ENCODE data around the gene MLEC.

Gene MLEC

GRCh38 chr12:120688527-120689071 lies 1.6 kb downstream of the MLEC start:
- no peak for TF ChIP-seq JUND (IDR thresholded peaks at IDR 0.05; ENCODE audit: low read depth)
- DNase-seq (ENCODE audit: low read depth in 1 of 2, low spot score in 1 of 2), result peak in 1 of 2 experiments; percentile 20
- in situ Hi-C loops (cut with HindIII; ENCODE audit: low pct_unique_long_range_greater_than_20kb, low sequenced_read_pairs), result no loop called here

- no peak for TF ChIP-seq JUND (IDR thresholded peaks at IDR 0.05; ENCODE audit: low read depth)
- DNase-seq (ENCODE audit: low read depth in 1 of 2, low spot score in 1 of 2), result no peak
- in situ Hi-C loops (cut with HindIII; ENCODE audit: low pct_unique_long_range_greater_than_20kb, low sequenced_read_pairs), result no loop called here
Measured at GRCh38 chr12:120689397-120690082, 2.6 kb downstream of the MLEC start.

- in situ Hi-C loops (cut with HindIII; ENCODE audit: low pct_unique_long_range_greater_than_20kb, low sequenced_read_pairs), result no loop called here
- no peak for DNase-seq (ENCODE audit: low read depth in 1 of 2, low spot score in 1 of 2)
- no peak for TF ChIP-seq JUND (IDR thresholded peaks at IDR 0.05; ENCODE audit: low read depth)
Measured at GRCh38 chr12:120690083-120690450, 3.1 kb downstream of the MLEC start.

- DNase-seq (ENCODE audit: low read depth in 1 of 2, low spot score in 1 of 2), result no peak
- in situ Hi-C loops (cut with HindIII; ENCODE audit: low pct_unique_long_range_greater_than_20kb, low sequenced_read_pairs), result no loop called here
- no peak for TF ChIP-seq JUND (IDR thresholded peaks at IDR 0.05; ENCODE audit: low read depth)
Measured at GRCh38 chr12:120690978-120691377, 4.0 kb downstream of the MLEC start.

- TF ChIP-seq JUND (IDR thresholded peaks at IDR 0.05; ENCODE audit: low read depth), result no peak
- no peak for DNase-seq (ENCODE audit: low read depth in 1 of 2, low spot score in 1 of 2)
- in situ Hi-C loops (cut with HindIII; ENCODE audit: low pct_unique_long_range_greater_than_20kb, low sequenced_read_pairs), result no loop called here
Measured at GRCh38 chr12:120692524-120693033, 5.6 kb downstream of the MLEC start.

- TF ChIP-seq JUND (IDR thresholded peaks at IDR 0.05; ENCODE audit: low read depth), result no peak
- no peak for DNase-seq (ENCODE audit: low read depth in 1 of 2, low spot score in 1 of 2)
- in situ Hi-C loops (cut with HindIII; ENCODE audit: low pct_unique_long_range_greater_than_20kb, low sequenced_read_pairs), result no loop called here
Measured at GRCh38 chr12:120693848-120694247, 6.9 kb downstream of the MLEC start.

GRCh38 chr12:120696626-120697025 lies 9.7 kb downstream of the MLEC start:
- DNase-seq (ENCODE audit: low read depth in 1 of 2, low spot score in 1 of 2), result no peak
- in situ Hi-C loops (cut with HindIII; ENCODE audit: low pct_unique_long_range_greater_than_20kb, low sequenced_read_pairs), result no loop called here
- TF ChIP-seq JUND (IDR thresholded peaks at IDR 0.05; ENCODE audit: low read depth), result no peak

GRCh38 chr12:120697344-120697743 lies 10.4 kb downstream of the MLEC start:
- no peak for TF ChIP-seq JUND (IDR thresholded peaks at IDR 0.05; ENCODE audit: low read depth)
- in situ Hi-C loops (cut with HindIII; ENCODE audit: low pct_unique_long_range_greater_than_20kb, low sequenced_read_pairs), result no loop called here
- DNase-seq (ENCODE audit: low read depth in 1 of 2, low spot score in 1 of 2), result no peak

- no peak for DNase-seq (ENCODE audit: low read depth in 1 of 2, low spot score in 1 of 2)
- in situ Hi-C loops (cut with HindIII; ENCODE audit: low pct_unique_long_range_greater_than_20kb, low sequenced_read_pairs), result no loop called here
- TF ChIP-seq JUND (IDR thresholded peaks at IDR 0.05; ENCODE audit: low read depth), result no peak
Measured at GRCh38 chr12:120698665-120699064, 11.7 kb downstream of the MLEC start.

GRCh38 chr12:120699553-120699952 lies 12.6 kb downstream of the MLEC start:
- TF ChIP-seq JUND (IDR thresholded peaks at IDR 0.05; ENCODE audit: low read depth), result no peak
- in situ Hi-C loops (cut with HindIII; ENCODE audit: low pct_unique_long_range_greater_than_20kb, low sequenced_read_pairs), result no loop called here

GRCh38 chr12:120700886-120701285 lies 13.9 kb downstream of the MLEC start:
- DNase-seq (ENCODE audit: low read depth in 1 of 2, low spot score in 1 of 2), result no peak
- no peak for TF ChIP-seq JUND (IDR thresholded peaks at IDR 0.05; ENCODE audit: low read depth)
- in situ Hi-C loops (cut with HindIII; ENCODE audit: low pct_unique_long_range_greater_than_20kb, low sequenced_read_pairs), result no loop called here

More at GRCh38 chr12:120699553-120699952, 12.6 kb downstream of the MLEC start:
- DNase-seq (ENCODE audit: low read depth in 1 of 2, low spot score in 1 of 2), result no peak

GRCh38 chr12:120702637-120703036 lies 15.7 kb downstream of the MLEC start:
- no peak for DNase-seq (ENCODE audit: low read depth in 1 of 2, low spot score in 1 of 2)

GRCh38 chr12:120703311-120703942 lies 16.5 kb downstream of the MLEC start:
- no peak for TF ChIP-seq JUND (IDR thresholded peaks at IDR 0.05; ENCODE audit: low read depth)
- in situ Hi-C loops (cut with HindIII; ENCODE audit: low pct_unique_long_range_greater_than_20kb, low sequenced_read_pairs), result no loop called here

More at GRCh38 chr12:120702637-120703036, 15.7 kb downstream of the MLEC start:
- in situ Hi-C loops (cut with HindIII; ENCODE audit: low pct_unique_long_range_greater_than_20kb, low sequenced_read_pairs), result no loop called here
- no peak for TF ChIP-seq JUND (IDR thresholded peaks at IDR 0.05; ENCODE audit: low read depth)

More at GRCh38 chr12:120703311-120703942, 16.5 kb downstream of the MLEC start:
- no peak for DNase-seq (ENCODE audit: low read depth in 1 of 2, low spot score in 1 of 2)

All from T47D (cell line).